ENCODE results near the gene DMRT2. TPM values are rescaled to one million over a fixed set of nuclear protein-coding genes. Genes with fewer than 3 reads are reported as not detected.

Gene DMRT2
- total RNA-seq, 1 experiment from 2014 or later, result 0.61 TPM

DNA sequence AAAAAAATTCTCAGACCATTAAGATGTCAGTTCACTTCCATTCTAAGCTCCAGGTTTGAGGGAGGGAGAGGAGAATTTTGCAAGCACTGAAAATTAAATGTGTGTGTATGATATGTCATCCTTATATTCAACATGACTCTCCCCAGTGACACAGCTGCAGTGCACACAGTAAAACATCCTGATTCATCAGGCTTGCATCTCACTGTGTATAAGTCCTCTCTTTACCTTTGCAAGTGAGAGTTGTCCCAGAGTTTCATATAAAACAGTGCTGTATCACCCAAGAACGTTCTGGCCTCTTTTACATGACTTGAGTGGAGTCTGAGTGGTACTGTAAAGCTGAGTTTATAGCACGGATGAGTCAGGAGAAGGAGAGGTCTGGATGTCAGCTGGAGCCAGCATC, 50.0 kb downstream of the DMRT2 start:
- Histone ChIP-seq H3K4me1 (no peaks in the 10 kb centered on the region), H3K27me3 (replicated peaks; ENCODE audit: control insufficient read depth, insufficient read depth, low read length) (no peaks in the 10 kb centered on the region), H3K36me3 (ENCODE audit: control insufficient read depth, insufficient read depth, low read length) (no peaks in the 10 kb centered on the region), H3K9me3 (no peaks in the 10 kb centered on the region), H3K4me3 (ENCODE audit: low read depth, low read length) (no peak overlapping the region)
- no peak for DNase-seq
- intact Hi-C loops (cut with micrococcal nuclease; ENCODE audit: unreplicated experiment), result no loop called here
- POLR2A ChIA-PET, result no interaction called here
- Mint-ChIP-seq H3K4me3 (ENCODE audit: unreplicated experiment) (no peak overlapping the region), H3K36me3 (ENCODE audit: insufficient read depth, unreplicated experiment) (no peaks in the 10 kb centered on the region), H3K4me1 (ENCODE audit: low read depth, unreplicated experiment) (no peaks in the 10 kb centered on the region), H3K27ac (ENCODE audit: unreplicated experiment) (no peak overlapping the region), H3K9me3 (ENCODE audit: unreplicated experiment) (no peaks in the 10 kb centered on the region), H3K27me3 (ENCODE audit: insufficient read depth, unreplicated experiment) (peaks cover 18% of the 10 kb centered on the region)
- TF ChIP-seq, protein P1, sequence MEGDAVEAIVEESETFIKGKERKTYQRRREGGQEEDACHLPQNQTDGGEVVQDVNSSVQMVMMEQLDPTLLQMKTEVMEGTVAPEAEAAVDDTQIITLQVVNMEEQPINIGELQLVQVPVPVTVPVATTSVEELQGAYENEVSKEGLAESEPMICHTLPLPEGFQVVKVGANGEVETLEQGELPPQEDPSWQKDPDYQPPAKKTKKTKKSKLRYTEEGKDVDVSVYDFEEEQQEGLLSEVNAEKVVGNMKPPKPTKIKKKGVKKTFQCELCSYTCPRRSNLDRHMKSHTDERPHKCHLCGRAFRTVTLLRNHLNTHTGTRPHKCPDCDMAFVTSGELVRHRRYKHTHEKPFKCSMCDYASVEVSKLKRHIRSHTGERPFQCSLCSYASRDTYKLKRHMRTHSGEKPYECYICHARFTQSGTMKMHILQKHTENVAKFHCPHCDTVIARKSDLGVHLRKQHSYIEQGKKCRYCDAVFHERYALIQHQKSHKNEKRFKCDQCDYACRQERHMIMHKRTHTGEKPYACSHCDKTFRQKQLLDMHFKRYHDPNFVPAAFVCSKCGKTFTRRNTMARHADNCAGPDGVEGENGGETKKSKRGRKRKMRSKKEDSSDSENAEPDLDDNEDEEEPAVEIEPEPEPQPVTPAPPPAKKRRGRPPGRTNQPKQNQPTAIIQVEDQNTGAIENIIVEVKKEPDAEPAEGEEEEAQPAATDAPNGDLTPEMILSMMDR (IDR thresholded peaks at IDR 0.05; ENCODE audit: insufficient read depth in 1 of 2, low read depth in 1 of 2, low read length in 1 of 2, severe bottlenecking in 1 of 2, unreplicated experiment in 1 of 2), result no peak
- no TSS peak for BruUV-seq (replicated peaks)
- CTCF ChIA-PET, result interaction anchor here (2.5 kb wide), 1 partner anchor 301 kb away, joined by 10 read pairs; no protein-coding TSS in a partner anchor

DNA sequence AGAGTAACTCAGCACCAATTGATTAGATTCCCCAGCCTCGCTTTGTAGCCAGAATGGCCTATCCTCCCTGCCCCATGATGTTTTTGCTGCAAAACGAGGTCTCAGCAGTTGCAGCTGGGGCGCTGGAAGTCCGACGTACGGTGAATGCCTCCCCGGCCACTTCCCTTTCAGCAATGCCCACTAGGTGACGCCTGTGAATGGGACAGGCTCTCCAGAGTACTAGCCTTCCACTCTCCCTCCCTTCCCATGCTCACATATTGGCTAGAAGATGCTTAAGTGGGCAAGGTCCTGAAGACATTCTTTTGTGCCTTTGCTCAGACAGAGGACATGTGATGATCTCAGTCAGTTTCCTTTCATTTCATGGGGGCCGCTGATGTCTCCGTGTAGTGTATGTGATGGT, 50.8 kb downstream of the DMRT2 start:
- Mint-ChIP-seq H3K27ac (ENCODE audit: unreplicated experiment) (no peak overlapping the region), H3K27me3 (ENCODE audit: insufficient read depth, unreplicated experiment) (peaks cover 15% of the 10 kb centered on the region), H3K36me3 (ENCODE audit: insufficient read depth, unreplicated experiment) (no peaks in the 10 kb centered on the region), H3K4me3 (ENCODE audit: unreplicated experiment) (no peak overlapping the region), H3K4me1 (ENCODE audit: low read depth, unreplicated experiment) (no peaks in the 10 kb centered on the region), H3K9me3 (ENCODE audit: unreplicated experiment) (no peaks in the 10 kb centered on the region)
- Histone ChIP-seq H3K36me3 (ENCODE audit: control insufficient read depth, insufficient read depth, low read length) (no peaks in the 10 kb centered on the region), H3K4me1 (no peaks in the 10 kb centered on the region), H3K27me3 (replicated peaks; ENCODE audit: control insufficient read depth, insufficient read depth, low read length) (no peaks in the 10 kb centered on the region), H3K9me3 (no peaks in the 10 kb centered on the region), H3K4me3 (ENCODE audit: low read depth, low read length) (no peak overlapping the region)
- TF ChIP-seq, protein P1 (IDR thresholded peaks at IDR 0.05; ENCODE audit: insufficient read depth in 1 of 2, low read depth in 1 of 2, low read length in 1 of 2, severe bottlenecking in 1 of 2, unreplicated experiment in 1 of 2), result peak; percentile 57 to 85
- peak; percentile 56 to 64 for DNase-seq
- no TSS peak for BruUV-seq (replicated peaks)
- ChIA-PET CTCF (interaction anchor here (2.5 kb wide), 1 partner anchor 300 kb away, joined by 10 read pairs; no protein-coding TSS in a partner anchor), POLR2A (no interaction called here)
- intact Hi-C loops (cut with micrococcal nuclease; ENCODE audit: unreplicated experiment), result loop anchor here (1.0 kb wide), 3 partner anchors 236 to 519 kb away; no protein-coding TSS in a partner anchor

DNA sequence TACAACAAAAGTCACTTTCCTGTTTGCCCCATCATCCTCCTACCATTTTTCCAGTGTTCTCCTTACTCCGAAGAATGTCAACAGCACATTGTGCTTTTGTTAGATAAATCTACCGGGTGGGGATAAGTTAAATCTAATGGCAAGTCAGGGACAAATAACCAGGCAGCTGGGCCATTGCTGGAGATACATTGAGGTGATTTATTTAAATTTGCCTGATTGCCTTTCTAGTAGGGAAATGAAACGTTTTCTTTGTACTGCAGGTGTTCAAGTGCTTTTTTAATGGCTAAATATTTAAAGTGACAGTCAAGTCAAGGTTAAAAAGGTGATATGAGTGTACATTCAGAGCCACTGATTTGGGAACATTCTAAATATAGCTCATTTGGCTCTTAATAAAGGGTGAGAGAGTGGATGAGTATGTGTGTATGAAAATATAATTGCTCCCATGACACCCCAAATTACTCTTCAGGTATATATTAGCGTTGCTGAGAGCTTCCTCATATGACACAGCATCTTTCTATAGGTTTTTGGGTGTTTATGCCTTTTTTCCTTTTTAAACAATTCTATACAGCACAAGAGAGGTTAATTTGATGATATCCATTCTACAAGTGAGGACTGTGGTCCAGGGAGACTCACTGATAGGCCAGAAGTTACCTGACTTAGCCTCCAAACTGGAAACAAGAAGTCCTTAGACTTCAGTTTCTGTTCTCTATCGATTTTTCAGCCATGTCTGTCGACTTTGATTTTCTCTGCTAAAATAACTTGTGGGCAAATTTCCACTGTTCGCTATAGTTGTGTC, 51.9 kb downstream of the DMRT2 start:
- Mint-ChIP-seq H3K27me3 (ENCODE audit: insufficient read depth, unreplicated experiment) (peaks cover 6% of the 10 kb centered on the region), H3K36me3 (ENCODE audit: insufficient read depth, unreplicated experiment) (no peaks in the 10 kb centered on the region), H3K4me3 (ENCODE audit: unreplicated experiment) (no peak overlapping the region), H3K27ac (ENCODE audit: unreplicated experiment) (no peak overlapping the region), H3K9me3 (ENCODE audit: unreplicated experiment) (no peaks in the 10 kb centered on the region), H3K4me1 (ENCODE audit: low read depth, unreplicated experiment) (no peaks in the 10 kb centered on the region)
- H3K9me3 ChIP-seq, result no peaks in the 10 kb centered on the region
- no TSS peak for BruUV-seq (replicated peaks)
- ChIA-PET CTCF (interaction anchor here (2.5 kb wide), 1 partner anchor 299 kb away, joined by 10 read pairs; no protein-coding TSS in a partner anchor), POLR2A (no interaction called here)
- intact Hi-C loops (cut with micrococcal nuclease; ENCODE audit: unreplicated experiment), result loop anchor here (1.0 kb wide), 3 partner anchors 235 to 518 kb away; no protein-coding TSS in a partner anchor
- H3K4me3 ChIP-seq (ENCODE audit: low read depth, low read length), result no peak overlapping the region
- no peaks in the 10 kb centered on the region for H3K27me3 ChIP-seq (replicated peaks; ENCODE audit: control insufficient read depth, insufficient read depth, low read length)
- no peak for DNase-seq
- TF ChIP-seq, protein P1 (IDR thresholded peaks at IDR 0.05; ENCODE audit: insufficient read depth in 1 of 2, low read depth in 1 of 2, low read length in 1 of 2, severe bottlenecking in 1 of 2, unreplicated experiment in 1 of 2), result no peak
- no peaks in the 10 kb centered on the region for H3K4me1 ChIP-seq
- H3K36me3 ChIP-seq (ENCODE audit: control insufficient read depth, insufficient read depth, low read length), result no peaks in the 10 kb centered on the region

All from Caco-2 (cell line).